ENCODE data around the gene ALS2. TPM values are rescaled to one million over a fixed set of nuclear protein-coding genes. Genes with fewer than 3 reads are reported as not detected.

Gene ALS2
- total RNA-seq, 1 donor from 2014 or later = 54.0 TPM

DNA sequence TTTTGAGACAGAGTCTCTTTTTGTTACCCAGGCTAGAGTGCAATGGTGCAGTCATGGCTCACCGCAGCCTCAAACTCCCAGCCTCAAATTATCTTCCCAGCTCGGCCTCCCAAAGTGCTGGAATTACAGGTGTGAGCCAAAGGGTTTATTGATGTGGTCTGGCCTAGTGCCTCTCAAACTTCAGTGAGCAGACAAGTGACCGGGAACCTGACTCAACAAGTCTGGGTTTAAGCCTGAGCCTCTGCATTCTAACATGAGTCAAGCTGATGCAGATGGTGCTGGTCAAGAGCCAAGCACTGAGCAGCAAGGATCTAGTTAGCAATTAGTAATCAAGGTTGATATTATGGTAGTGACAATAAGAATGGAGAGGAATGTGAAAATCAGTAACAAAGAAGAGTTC is 46.9 kb upstream of the ALS2 start:
- Mint-ChIP-seq H3K36me3 (ENCODE audit: low read depth, unreplicated experiment) (peaks cover 4% of the 10 kb centered on the region), H3K27ac (ENCODE audit: unreplicated experiment) (no peak overlapping the region), H3K27me3 (ENCODE audit: low read depth, unreplicated experiment) (no peaks in the 10 kb centered on the region), H3K9me3 (ENCODE audit: unreplicated experiment) (no peaks in the 10 kb centered on the region), H3K4me1 (ENCODE audit: low read depth, unreplicated experiment) (peaks cover 40% of the 10 kb centered on the region), H3K4me3 (ENCODE audit: unreplicated experiment) (no peak overlapping the region)
- peak; percentile 87 for DNase-seq (ENCODE audit: low read depth)
- H3K4me3 ChIP-seq (ENCODE audit: insufficient read depth, low read depth, low read length) = no peak overlapping the region
- no peak overlapping the region for H3K27ac ChIP-seq (ENCODE audit: low read depth, low read length)
- FAIRE-seq = no peak
- H3K4me1 ChIP-seq (ENCODE audit: insufficient read depth, low read length) = peaks cover 23% of the 10 kb centered on the region
- H3K9ac ChIP-seq (ENCODE audit: low read length) = no peak overlapping the region
- H3K4me2 ChIP-seq (ENCODE audit: low read length) = peak overlapping the region; percentile 27
- no peaks in the 10 kb centered on the region for H3K9me3 ChIP-seq (ENCODE audit: insufficient read depth, low read depth, low read length)
- H3K79me2 ChIP-seq (ENCODE audit: insufficient read depth, low read length) = no peaks in the 10 kb centered on the region
- H3K36me3 ChIP-seq (ENCODE audit: insufficient read depth, low read length) = no peaks in the 10 kb centered on the region
- TF ChIP-seq, protein P1, sequence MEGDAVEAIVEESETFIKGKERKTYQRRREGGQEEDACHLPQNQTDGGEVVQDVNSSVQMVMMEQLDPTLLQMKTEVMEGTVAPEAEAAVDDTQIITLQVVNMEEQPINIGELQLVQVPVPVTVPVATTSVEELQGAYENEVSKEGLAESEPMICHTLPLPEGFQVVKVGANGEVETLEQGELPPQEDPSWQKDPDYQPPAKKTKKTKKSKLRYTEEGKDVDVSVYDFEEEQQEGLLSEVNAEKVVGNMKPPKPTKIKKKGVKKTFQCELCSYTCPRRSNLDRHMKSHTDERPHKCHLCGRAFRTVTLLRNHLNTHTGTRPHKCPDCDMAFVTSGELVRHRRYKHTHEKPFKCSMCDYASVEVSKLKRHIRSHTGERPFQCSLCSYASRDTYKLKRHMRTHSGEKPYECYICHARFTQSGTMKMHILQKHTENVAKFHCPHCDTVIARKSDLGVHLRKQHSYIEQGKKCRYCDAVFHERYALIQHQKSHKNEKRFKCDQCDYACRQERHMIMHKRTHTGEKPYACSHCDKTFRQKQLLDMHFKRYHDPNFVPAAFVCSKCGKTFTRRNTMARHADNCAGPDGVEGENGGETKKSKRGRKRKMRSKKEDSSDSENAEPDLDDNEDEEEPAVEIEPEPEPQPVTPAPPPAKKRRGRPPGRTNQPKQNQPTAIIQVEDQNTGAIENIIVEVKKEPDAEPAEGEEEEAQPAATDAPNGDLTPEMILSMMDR (IDR thresholded peaks at IDR 0.05; ENCODE audit: insufficient read depth, low read depth, low read length) = no peak
- no peaks in the 10 kb centered on the region for H4K20me1 ChIP-seq (ENCODE audit: insufficient read depth, low read length)
- no peak overlapping the region for H2AFZ ChIP-seq (ENCODE audit: low read depth, low read length)
- H3K27me3 ChIP-seq (ENCODE audit: insufficient read depth, low read length) = no peaks in the 10 kb centered on the region

DNA sequence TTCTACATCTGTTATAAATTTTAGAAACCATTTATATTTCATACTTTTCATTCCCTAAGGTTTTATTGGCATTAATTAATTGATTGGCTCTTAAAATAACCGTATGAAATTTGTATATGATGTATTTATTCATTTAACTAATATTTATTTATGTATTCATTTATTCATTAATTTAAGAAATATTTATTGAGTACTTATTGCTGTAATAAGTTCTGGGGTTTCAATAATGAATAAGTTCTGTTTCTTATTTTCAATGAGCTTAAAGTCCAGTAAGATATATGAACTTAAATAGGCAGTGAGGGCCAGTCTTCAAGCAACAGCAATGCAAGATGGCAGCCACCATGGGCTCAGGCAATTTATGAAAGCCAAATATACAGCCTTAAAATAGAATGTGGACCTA is 43.5 kb upstream of the ALS2 start:
- H4K20me1 ChIP-seq (ENCODE audit: insufficient read depth, low read length) = no peaks in the 10 kb centered on the region
- Mint-ChIP-seq H3K4me3 (ENCODE audit: unreplicated experiment) (no peak overlapping the region), H3K9me3 (ENCODE audit: unreplicated experiment) (peaks cover 2% of the 10 kb centered on the region), H3K36me3 (ENCODE audit: low read depth, unreplicated experiment) (peaks cover 4% of the 10 kb centered on the region), H3K27me3 (ENCODE audit: low read depth, unreplicated experiment) (no peaks in the 10 kb centered on the region), H3K4me1 (ENCODE audit: low read depth, unreplicated experiment) (peaks cover 14% of the 10 kb centered on the region), H3K27ac (ENCODE audit: unreplicated experiment) (no peak overlapping the region)
- H3K4me2 ChIP-seq (ENCODE audit: low read length) = no peak overlapping the region
- H2AFZ ChIP-seq (ENCODE audit: low read depth, low read length) = no peak overlapping the region
- DNase-seq (ENCODE audit: low read depth) = no peak
- H3K9me3 ChIP-seq (ENCODE audit: insufficient read depth, low read depth, low read length) = no peaks in the 10 kb centered on the region
- no peak for TF ChIP-seq EZH2 (IDR thresholded peaks at IDR 0.05; ENCODE audit: insufficient read depth, low read length)
- TF ChIP-seq, protein P1 (IDR thresholded peaks at IDR 0.05; ENCODE audit: insufficient read depth, low read depth, low read length) = no peak
- H3K9ac ChIP-seq (ENCODE audit: low read length) = no peak overlapping the region
- H3K27ac ChIP-seq (ENCODE audit: low read depth, low read length) = no peak overlapping the region
- no peak for FAIRE-seq
- H3K36me3 ChIP-seq (ENCODE audit: insufficient read depth, low read length) = no peaks in the 10 kb centered on the region
- no peaks in the 10 kb centered on the region for H3K79me2 ChIP-seq (ENCODE audit: insufficient read depth, low read length)
- H3K27me3 ChIP-seq (ENCODE audit: insufficient read depth, low read length) = no peaks in the 10 kb centered on the region
- peaks cover 9% of the 10 kb centered on the region for H3K4me1 ChIP-seq (ENCODE audit: insufficient read depth, low read length)
- H3K4me3 ChIP-seq (ENCODE audit: insufficient read depth, low read depth, low read length) = no peak overlapping the region

DNA sequence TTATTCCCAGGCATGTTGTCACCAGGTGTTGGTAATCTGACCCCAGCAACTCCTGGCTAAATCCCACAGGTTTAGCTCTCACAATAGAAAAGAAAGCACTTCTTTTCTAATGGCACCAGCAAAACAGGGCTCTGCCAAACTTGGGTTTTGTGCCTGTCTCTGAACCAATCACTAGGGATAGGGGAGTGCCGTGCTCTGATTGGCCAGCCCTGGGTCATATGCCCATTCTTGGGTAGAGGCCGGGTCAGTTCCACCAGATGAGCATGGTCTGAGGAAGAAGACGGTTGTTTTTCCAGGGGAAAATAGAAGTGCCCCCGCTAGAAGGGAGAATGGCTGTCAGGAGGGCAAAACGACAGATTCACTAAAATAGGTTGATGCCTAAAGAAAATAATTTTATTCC is 40.3 kb upstream of the ALS2 start:
- DNase-seq (ENCODE audit: low read depth) = no peak

More for the DNA sequence above, 40.3 kb upstream of the ALS2 start:
- Histone ChIP-seq H3K36me3 (ENCODE audit: insufficient read depth, low read length) (no peaks in the 10 kb centered on the region), H3K79me2 (ENCODE audit: insufficient read depth, low read length) (no peaks in the 10 kb centered on the region), H3K4me2 (ENCODE audit: low read length) (no peak overlapping the region), H3K4me3 (ENCODE audit: insufficient read depth, low read depth, low read length) (no peak overlapping the region), H3K4me1 (ENCODE audit: insufficient read depth, low read length) (no peaks in the 10 kb centered on the region), H3K9ac (ENCODE audit: low read length) (no peak overlapping the region), H2AFZ (ENCODE audit: low read depth, low read length) (no peak overlapping the region), H3K27me3 (ENCODE audit: insufficient read depth, low read length) (no peaks in the 10 kb centered on the region), H3K27ac (ENCODE audit: low read depth, low read length) (no peak overlapping the region), H4K20me1 (ENCODE audit: insufficient read depth, low read length) (no peaks in the 10 kb centered on the region), H3K9me3 (ENCODE audit: insufficient read depth, low read depth, low read length) (no peaks in the 10 kb centered on the region)
- peaks cover 2% of the 10 kb centered on the region for H3K9me3 Mint-ChIP-seq (ENCODE audit: unreplicated experiment)
- no peak overlapping the region for H3K4me3 Mint-ChIP-seq (ENCODE audit: unreplicated experiment)
- H3K27ac Mint-ChIP-seq (ENCODE audit: unreplicated experiment) = no peak overlapping the region
- peaks cover 7% of the 10 kb centered on the region for H3K36me3 Mint-ChIP-seq (ENCODE audit: low read depth, unreplicated experiment)
- no peaks in the 10 kb centered on the region for H3K27me3 Mint-ChIP-seq (ENCODE audit: low read depth, unreplicated experiment)
- no peak for FAIRE-seq
- H3K4me1 Mint-ChIP-seq (ENCODE audit: low read depth, unreplicated experiment) = peaks cover 4% of the 10 kb centered on the region
- TF ChIP-seq EZH2 (IDR thresholded peaks at IDR 0.05; ENCODE audit: insufficient read depth, low read length) = no peak
- TF ChIP-seq, protein P1 (IDR thresholded peaks at IDR 0.05; ENCODE audit: insufficient read depth, low read depth, low read length) = no peak
